GM23338 (cell line): ENCODE measurements around the gene LGR5. TPM values are rescaled to one million over a fixed set of nuclear protein-coding genes. Genes with fewer than 3 reads are reported as not detected.
"Not testable (repeated sequence)": the region's sequence is repeated elsewhere in the genome, so short reads cannot be mapped to it uniquely, and the experiment has no call there.

Experiments used
- ATAC-seq: fragments of 200-7000 bp; cut with Tn5 transposase; 3 replicates; pipeline ENCODE4 v1.9.1; 2020
- DNase-seq: peaks from one replicate; pipeline ENCODE4 v3.0.0-alpha.2; 2015; ENCODE audit warnings: low spot score
- H2AFZ ChIP-seq: fragments of 200-600 bp; sonication (generic); 2 replicates; pipeline ENCODE4 v1.8.0; 2016; ENCODE audit warnings: antibody characterized with exemption, mild to moderate bottlenecking, moderate library complexity
- H3F3A ChIP-seq: fragments of 200-600 bp; sonication (generic); replicated peaks from 2 replicates; pipeline ENCODE4 v1.8.0; 2017; ENCODE audit warnings: antibody characterized with exemption, mixed run types, low read depth
- H3K27ac ChIP-seq: fragments of 200-600 bp; sonication (generic); 2 replicates; pipeline ENCODE4 v1.6.1; 2016; ENCODE audit warnings: low read depth
- H3K27me3 ChIP-seq: fragments of 200-600 bp; sonication (generic); 2 replicates; pipeline ENCODE4 v1.8.0; 2016; ENCODE audit warnings: mild to moderate bottlenecking, mixed run types, moderate library complexity; ENCODE audit not compliant: insufficient read depth
- H3K36me3 ChIP-seq: fragments of 200-600 bp; sonication (generic); 2 replicates; pipeline ENCODE4 v1.8.0; 2016; ENCODE audit warnings: mild to moderate bottlenecking; ENCODE audit not compliant: insufficient read depth
- H3K4me1 ChIP-seq: fragments of 200-600 bp; sonication (generic); 2 replicates; pipeline ENCODE4 v1.8.0; 2016; ENCODE audit warnings: mild to moderate bottlenecking, moderate library complexity; ENCODE audit not compliant: insufficient read depth
- H3K4me2 ChIP-seq: fragments of 200-600 bp; sonication (generic); 2 replicates; pipeline ENCODE4 v1.7.1; 2017; ENCODE audit warnings: mixed run types
- H3K4me3 ChIP-seq: fragments of 200-600 bp; sonication (generic); 2 replicates; pipeline ENCODE4 v1.6.1; 2016; ENCODE audit warnings: mixed run types
- H3K79me2 ChIP-seq: fragments of 200-600 bp; sonication (generic); replicated peaks from 2 replicates; pipeline ENCODE4 v1.8.0; 2017; ENCODE audit warnings: mild to moderate bottlenecking; ENCODE audit not compliant: insufficient read depth
- H3K9me2 ChIP-seq: fragments of 200-600 bp; sonication (generic); 2 replicates; pipeline ENCODE4 v1.8.0; 2017; ENCODE audit not compliant: insufficient read depth
- H4K20me1 ChIP-seq: fragments of 200-600 bp; sonication (generic); replicated peaks from 2 replicates; pipeline ENCODE4 v1.8.0; 2017; ENCODE audit warnings: mild to moderate bottlenecking; ENCODE audit not compliant: insufficient read depth
- H3K27ac Mint-ChIP-seq: 2 replicates; pipeline ENCODE4 v1.8.0; 2020; ENCODE audit warnings: inconsistent platforms, mild to moderate bottlenecking, moderate library complexity, mixed read lengths
- H3K27me3 Mint-ChIP-seq: 3 replicates; pipeline ENCODE4 v1.8.0; 2022; ENCODE audit warnings: low read depth, mild to moderate bottlenecking, moderate library complexity, mixed read lengths, inconsistent platforms; ENCODE audit not compliant: insufficient read depth, poor library complexity
- H3K36me3 Mint-ChIP-seq: 3 replicates; pipeline ENCODE4 v1.8.0; 2021; ENCODE audit warnings: low read depth, mild to moderate bottlenecking, inconsistent platforms, moderate library complexity, mixed read lengths
- H3K4me1 Mint-ChIP-seq: 3 replicates; pipeline ENCODE4 v1.8.0; 2020; ENCODE audit warnings: mild to moderate bottlenecking, inconsistent platforms, mixed read lengths
- H3K4me3 Mint-ChIP-seq: 3 replicates; pipeline ENCODE4 v1.8.0; 2021; ENCODE audit warnings: moderate library complexity, mild to moderate bottlenecking, inconsistent platforms, mixed read lengths
- H3K9me3 Mint-ChIP-seq: 3 replicates; pipeline ENCODE4 v1.8.0; 2020; ENCODE audit warnings: moderate library complexity, mild to moderate bottlenecking, inconsistent platforms, mixed read lengths
- EZH2 ChIP-seq: fragments of 200-600 bp; sonication (generic); IDR thresholded peaks from one replicate; pipeline ENCODE4 v1.8.0; 2017; ENCODE audit warnings: antibody characterized with exemption, mild to moderate bottlenecking, low read depth; ENCODE audit not compliant: unreplicated experiment
- JUNB ChIP-seq: IDR thresholded peaks from one replicate; pipeline ENCODE4 v1.6.1; 2016; ENCODE audit warnings: antibody characterized with exemption; ENCODE audit not compliant: unreplicated experiment
- NANOG ChIP-seq: IDR thresholded peaks from 2 replicates; pipeline ENCODE4 v1.6.1; 2016; ENCODE audit warnings: antibody characterized with exemption, borderline replicate concordance
- POLR2AphosphoS5 ChIP-seq: IDR thresholded peaks from 2 replicates; pipeline ENCODE4 v1.6.1; 2016; ENCODE audit warnings: antibody characterized with exemption, low read depth
- STAT1 ChIP-seq: IDR thresholded peaks from one replicate; pipeline ENCODE4 v1.6.1; 2016; ENCODE audit warnings: antibody characterized with exemption; ENCODE audit not compliant: unreplicated experiment
- polyA plus RNA-seq: library from polyadenylated mRNA; unstranded; fragments of >200 nt; fragmentation: Nextera tagmentation; extraction: Ambion mirVana; gene quantifications from 2 replicates; pipeline ENCODE4 v1.2.1, GENCODE V29; 2016
- total RNA-seq: library from RNA; depleted of rRNA; stranded (reverse); fragments of >200 nt; shearing (Covaris generic); gene quantifications from 2 replicates; pipeline ENCODE4 v1.2.3, GENCODE V29; 2014
- TF ChIP-seq, protein P1 (sequence below): fragments of 250-450 bp; sonication (Bioruptor Pico); IDR thresholded peaks from 2 replicates; pipeline ENCODE4 v1.5.0; 2020; ENCODE audit warnings: mild to moderate bottlenecking, moderate library complexity

LGR5 gene
- total and polyA plus RNA-seq, 2 experiments from 2014 or later = 0.17 to 0.26 TPM

DNA sequence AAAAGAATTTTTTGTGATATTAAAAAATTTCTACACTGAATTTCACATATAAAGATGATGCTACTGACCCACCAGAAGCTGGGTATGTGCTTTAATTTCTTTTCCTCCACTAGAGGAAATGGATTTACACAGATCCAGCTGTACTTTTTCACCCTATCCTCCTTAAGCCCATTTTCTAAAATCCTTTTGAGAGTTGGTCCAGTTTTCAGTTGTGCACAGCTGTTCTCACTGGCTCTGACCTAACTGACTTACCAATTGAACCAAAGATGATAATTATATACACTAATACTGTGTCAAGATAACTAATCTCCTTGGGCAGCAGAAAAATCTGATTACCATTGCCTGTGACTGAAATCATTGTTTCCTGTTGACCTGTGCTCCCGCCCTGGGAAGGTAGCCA, 115.6 kb downstream of the LGR5 start:
- no peaks in the 10 kb centered on the region for H3K79me2 ChIP-seq
- no peaks in the 10 kb centered on the region for H3F3A ChIP-seq
- no peaks in the 10 kb centered on the region for H3K27me3 ChIP-seq
- no peaks in the 10 kb centered on the region for H3K9me3 Mint-ChIP-seq
- H3K36me3 ChIP-seq = no peaks in the 10 kb centered on the region
- H3K4me1 Mint-ChIP-seq = peaks cover 7% of the 10 kb centered on the region
- no peaks in the 10 kb centered on the region for H3K4me1 ChIP-seq
- H3K27ac Mint-ChIP-seq = no peak overlapping the region
- H3K27me3 Mint-ChIP-seq = peaks cover 1% of the 10 kb centered on the region
- H4K20me1 ChIP-seq = no peaks in the 10 kb centered on the region
- H3K36me3 Mint-ChIP-seq = no peaks in the 10 kb centered on the region
- no peak overlapping the region for H3K4me3 ChIP-seq
- no peak for ATAC-seq
- no peak for DNase-seq
- no peak overlapping the region for H2AFZ ChIP-seq
- H3K4me2 ChIP-seq = no peak overlapping the region
- TF ChIP-seq EZH2 (no peak), POLR2AphosphoS5 (no peak), NANOG (no peak), JUNB (no peak), STAT1 (no peak)
- TF ChIP-seq, protein P1, sequence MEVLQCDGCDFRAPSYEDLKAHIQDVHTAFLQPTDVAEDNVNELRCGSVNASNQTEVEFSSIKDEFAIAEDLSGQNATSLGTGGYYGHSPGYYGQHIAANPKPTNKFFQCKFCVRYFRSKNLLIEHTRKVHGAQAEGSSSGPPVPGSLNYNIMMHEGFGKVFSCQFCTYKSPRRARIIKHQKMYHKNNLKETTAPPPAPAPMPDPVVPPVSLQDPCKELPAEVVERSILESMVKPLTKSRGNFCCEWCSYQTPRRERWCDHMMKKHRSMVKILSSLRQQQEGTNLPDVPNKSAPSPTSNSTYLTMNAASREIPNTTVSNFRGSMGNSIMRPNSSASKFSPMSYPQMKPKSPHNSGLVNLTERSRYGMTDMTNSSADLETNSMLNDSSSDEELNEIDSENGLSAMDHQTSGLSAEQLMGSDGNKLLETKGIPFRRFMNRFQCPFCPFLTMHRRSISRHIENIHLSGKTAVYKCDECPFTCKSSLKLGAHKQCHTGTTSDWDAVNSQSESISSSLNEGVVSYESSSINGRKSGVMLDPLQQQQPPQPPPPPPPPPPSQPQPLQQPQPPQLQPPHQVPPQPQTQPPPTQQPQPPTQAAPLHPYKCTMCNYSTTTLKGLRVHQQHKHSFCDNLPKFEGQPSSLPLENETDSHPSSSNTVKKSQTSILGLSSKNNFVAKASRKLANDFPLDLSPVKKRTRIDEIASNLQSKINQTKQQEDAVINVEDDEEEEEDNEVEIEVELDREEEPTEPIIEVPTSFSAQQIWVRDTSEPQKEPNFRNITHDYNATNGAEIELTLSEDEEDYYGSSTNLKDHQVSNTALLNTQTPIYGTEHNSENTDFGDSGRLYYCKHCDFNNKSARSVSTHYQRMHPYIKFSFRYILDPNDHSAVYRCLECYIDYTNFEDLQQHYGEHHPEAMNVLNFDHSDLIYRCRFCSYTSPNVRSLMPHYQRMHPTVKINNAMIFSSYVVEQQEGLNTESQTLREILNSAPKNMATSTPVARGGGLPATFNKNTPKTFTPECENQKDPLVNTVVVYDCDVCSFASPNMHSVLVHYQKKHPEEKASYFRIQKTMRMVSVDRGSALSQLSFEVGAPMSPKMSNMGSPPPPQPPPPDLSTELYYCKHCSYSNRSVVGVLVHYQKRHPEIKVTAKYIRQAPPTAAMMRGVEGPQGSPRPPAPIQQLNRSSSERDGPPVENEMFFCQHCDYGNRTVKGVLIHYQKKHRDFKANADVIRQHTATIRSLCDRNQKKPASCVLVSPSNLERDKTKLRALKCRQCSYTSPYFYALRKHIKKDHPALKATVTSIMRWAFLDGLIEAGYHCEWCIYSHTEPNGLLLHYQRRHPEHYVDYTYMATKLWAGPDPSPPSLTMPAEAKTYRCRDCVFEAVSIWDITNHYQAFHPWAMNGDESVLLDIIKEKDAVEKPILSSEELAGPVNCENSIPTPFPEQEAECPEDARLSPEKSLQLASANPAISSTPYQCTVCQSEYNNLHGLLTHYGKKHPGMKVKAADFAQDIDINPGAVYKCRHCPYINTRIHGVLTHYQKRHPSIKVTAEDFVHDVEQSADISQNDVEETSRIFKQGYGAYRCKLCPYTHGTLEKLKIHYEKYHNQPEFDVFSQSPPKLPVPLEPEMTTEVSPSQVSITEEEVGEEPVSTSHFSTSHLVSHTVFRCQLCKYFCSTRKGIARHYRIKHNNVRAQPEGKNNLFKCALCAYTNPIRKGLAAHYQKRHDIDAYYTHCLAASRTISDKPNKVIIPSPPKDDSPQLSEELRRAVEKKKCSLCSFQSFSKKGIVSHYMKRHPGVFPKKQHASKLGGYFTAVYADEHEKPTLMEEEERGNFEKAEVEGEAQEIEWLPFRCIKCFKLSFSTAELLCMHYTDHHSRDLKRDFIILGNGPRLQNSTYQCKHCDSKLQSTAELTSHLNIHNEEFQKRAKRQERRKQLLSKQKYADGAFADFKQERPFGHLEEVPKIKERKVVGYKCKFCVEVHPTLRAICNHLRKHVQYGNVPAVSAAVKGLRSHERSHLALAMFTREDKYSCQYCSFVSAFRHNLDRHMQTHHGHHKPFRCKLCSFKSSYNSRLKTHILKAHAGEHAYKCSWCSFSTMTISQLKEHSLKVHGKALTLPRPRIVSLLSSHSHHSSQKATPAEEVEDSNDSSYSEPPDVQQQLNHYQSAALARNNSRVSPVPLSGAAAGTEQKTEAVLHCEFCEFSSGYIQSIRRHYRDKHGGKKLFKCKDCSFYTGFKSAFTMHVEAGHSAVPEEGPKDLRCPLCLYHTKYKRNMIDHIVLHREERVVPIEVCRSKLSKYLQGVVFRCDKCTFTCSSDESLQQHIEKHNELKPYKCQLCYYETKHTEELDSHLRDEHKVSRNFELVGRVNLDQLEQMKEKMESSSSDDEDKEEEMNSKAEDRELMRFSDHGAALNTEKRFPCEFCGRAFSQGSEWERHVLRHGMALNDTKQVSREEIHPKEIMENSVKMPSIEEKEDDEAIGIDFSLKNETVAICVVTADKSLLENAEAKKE (CRISPR knock-in tag) = no peak
- no peak overlapping the region for H3K27ac ChIP-seq
- no peak overlapping the region for H3K4me3 Mint-ChIP-seq
- no peaks in the 10 kb centered on the region for H3K9me2 ChIP-seq

DNA sequence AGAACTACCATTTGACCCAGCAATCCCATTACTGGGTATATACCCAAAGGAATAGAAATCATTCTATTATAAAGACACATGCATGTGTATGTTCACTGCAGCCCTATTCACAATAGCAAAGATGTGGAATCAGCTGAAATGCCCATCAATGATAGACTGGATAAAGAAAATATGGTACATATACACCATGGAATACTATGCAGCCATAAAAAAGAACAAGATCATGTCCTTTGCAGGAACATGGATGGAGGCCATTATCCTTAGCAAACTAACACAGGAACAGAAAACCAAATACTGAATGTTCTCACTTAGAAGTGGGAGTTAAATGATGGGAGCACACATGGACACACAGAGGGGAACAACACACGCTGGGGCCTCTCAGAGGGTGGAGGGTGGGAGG, 116.2 kb downstream of the LGR5 start:
- not testable (repeated sequence) for H3K27me3 ChIP-seq, H3K4me3 Mint-ChIP-seq, H3K27ac ChIP-seq, H3F3A ChIP-seq, H3K79me2 ChIP-seq, H3K4me1 Mint-ChIP-seq, ATAC-seq, H3K36me3 Mint-ChIP-seq, H3K9me3 Mint-ChIP-seq, H2AFZ ChIP-seq, DNase-seq, H3K36me3 ChIP-seq, H3K27me3 Mint-ChIP-seq, H4K20me1 ChIP-seq, H3K27ac Mint-ChIP-seq, H3K4me1 ChIP-seq, H3K9me2 ChIP-seq, H3K4me2 ChIP-seq, H3K4me3 ChIP-seq
